HG03378 (cell line): ENCODE measurements around the gene SEC11A.
A peak's percentile ranks its signal among the peaks of the same experiment; 100 is the strongest.

Experiments
- ATAC-seq: cut with Tn5 transposase; IDR thresholded peaks from one replicate; pipeline ENCODE4 v1.9.1; 2021; ENCODE audit warnings: mild to moderate bottlenecking, moderate library complexity; ENCODE audit not compliant: unreplicated experiment

The SEC11A gene

GRCh38 chr15:84685304-84685703, 30.6 kb downstream of the SEC11A start:
- ATAC-seq: no peak

- ATAC-seq: no peak
These were observed 31.8 kb downstream of the SEC11A start for GRCh38 chr15:84684092-84684491.

DNA sequence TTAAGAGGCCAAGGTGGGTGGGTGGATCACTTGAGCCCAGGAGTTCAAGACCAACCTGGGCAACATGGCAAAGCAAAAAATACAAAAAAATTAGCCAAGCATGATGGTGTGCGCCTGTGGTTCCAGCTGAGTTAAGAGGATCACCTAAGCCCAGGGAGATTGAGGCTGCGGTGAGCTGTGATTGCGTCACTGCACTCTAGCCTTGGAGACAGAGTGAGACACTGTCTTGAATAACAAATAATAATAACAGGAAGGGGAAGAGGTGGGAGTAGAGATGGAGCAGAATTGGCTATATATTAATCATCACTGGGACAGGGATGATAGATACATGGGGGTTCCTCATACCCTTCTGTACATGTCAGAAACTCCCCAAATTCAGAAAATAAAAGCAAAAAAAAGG, 34.1 kb downstream of the SEC11A start:
- no peak for ATAC-seq

GRCh38 chr15:84671211-84671610, 44.7 kb downstream of the SEC11A start:
- no peak for ATAC-seq

GRCh38 chr15:84669726-84670125, 46.2 kb downstream of the SEC11A start:
- no peak for ATAC-seq

GRCh38 chr15:84668221-84668982, 47.5 kb downstream of the SEC11A start:
- no peak for ATAC-seq

GRCh38 chr15:84666373-84666772, 49.6 kb downstream of the SEC11A start:
- ATAC-seq: no peak

GRCh38 chr15:84661001-84661400, 54.9 kb downstream of the SEC11A start:
- ATAC-seq: no peak

- no peak for ATAC-seq
These were observed 55.8 kb downstream of the SEC11A start for GRCh38 chr15:84659904-84660781.

DNA sequence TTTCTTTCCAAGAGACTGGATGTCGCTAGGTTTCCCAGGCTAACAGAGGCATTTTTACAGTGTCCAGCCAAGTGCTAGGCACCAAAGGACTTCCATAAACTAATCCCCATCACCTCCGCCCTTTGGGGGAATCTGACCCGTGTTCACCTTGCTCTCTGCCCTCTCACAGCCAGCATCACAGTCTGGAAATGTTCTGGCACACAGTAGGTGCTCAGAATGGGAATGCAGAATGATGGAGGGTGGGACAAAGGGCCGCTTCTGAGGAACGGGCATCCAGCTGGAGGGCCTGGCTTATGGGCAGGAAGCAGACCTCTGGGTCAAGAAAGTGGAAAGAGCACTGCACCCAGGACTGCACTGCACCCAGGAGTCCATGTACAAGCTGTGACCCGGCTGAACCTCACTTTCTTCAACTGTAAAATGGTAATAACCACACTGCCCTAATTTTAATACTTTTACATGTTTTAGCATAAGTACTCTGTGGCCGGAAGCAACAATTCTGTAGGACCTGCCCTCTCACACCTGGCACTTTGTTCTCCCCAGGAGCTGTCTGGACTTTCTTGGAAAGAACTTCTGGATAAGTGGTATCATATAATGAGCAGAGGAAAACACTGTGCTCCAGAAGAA, 57.0 kb downstream of the SEC11A start:
- no peak for ATAC-seq

- peak; percentile 38 for ATAC-seq
These were observed 57.7 kb downstream of the SEC11A start, which contains the start of gene NMB for GRCh38 chr15:84658080-84658787. Gene NMB (minus strand): TSS chr15:84658199. CDS start chr15:84658152, 47 bp downstream.

- no peak for ATAC-seq
These were observed 58.2 kb downstream of the SEC11A start for GRCh38 chr15:84657748-84658079.

DNA sequence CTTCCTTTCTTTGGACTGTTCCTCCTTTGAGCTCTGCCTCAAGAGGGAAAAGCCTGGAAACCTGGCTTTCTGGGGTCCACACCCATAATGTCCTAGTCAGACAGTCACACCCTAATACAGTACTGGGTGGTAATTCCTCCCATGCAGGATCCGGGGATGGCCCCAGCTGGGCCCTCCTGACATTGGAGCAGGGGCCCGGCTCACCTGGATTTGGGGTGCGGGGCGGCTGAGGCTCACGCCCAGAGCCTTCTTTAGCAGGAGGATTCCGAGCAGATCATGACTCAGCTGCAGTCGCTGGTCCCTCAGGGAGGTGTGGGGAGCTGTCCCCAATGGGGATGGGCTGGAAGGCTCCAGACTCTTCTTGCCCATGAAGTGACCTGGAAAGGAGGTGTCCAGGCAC, 59.0 kb downstream of the SEC11A start:
- ATAC-seq: no peak

- no peak for ATAC-seq
These were observed 61.1 kb downstream of the SEC11A start for GRCh38 chr15:84654689-84655453.

DNA sequence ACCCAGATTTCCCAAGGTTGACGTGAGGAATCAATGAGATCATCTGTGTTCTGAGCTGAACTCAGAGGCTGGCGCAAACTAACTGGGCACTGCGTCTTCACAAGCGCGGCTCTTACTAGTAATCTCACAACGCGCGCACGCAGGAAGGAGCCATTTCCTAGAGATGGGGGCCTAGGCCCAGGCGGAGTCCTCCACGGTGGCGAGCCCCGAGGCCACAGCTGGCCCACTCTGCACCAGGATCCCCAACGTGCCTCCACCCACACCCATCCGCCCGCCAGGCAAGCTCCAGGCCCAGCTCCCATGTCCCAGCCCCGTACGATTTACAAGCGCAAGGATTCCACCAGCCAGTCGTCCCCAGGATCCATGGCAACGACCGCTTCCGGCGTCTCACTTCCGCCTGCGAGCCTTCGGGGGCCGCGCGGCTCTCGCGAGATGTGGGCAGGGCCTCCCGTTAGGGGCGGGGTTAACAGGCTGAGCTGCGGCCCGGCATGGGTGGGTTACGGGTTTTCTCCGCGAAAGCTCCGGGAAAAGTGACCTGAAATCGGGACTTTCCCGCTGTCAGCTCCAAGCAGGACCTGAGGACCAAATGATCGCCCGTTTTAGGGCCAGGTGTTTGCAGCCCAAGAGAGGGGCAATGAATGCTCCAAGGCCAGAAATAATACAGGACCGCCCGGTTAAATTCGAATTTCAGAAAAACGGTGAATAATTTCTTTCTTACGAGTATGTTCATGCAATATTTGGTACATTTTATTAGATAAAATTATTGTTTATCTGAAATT, 61.8 kb downstream of the SEC11A start, which contains the start of gene WDR73:
Gene WDR73 (minus strand): TSS at position 374 of the 779 bp plus-strand sequence. CDS start 9 bp downstream, at position 365.
- ATAC-seq: peak; percentile 71

DNA sequence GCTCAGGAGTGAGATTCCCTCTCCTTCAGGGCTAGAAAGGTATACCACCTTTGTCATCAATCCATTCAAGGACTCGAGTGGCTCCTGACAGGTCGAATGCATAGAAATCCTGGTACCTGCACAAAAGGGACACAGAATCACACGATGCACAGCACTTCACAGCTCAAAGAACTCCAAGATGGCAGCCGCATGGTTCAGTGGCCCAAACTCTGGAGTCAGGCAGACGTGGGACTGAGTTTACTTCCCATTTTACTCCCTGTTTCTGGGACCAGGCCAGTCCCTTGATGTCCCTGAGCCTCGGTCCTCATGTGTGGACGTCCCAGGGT, 62.4 kb downstream of the SEC11A start:
- no peak for ATAC-seq

DNA sequence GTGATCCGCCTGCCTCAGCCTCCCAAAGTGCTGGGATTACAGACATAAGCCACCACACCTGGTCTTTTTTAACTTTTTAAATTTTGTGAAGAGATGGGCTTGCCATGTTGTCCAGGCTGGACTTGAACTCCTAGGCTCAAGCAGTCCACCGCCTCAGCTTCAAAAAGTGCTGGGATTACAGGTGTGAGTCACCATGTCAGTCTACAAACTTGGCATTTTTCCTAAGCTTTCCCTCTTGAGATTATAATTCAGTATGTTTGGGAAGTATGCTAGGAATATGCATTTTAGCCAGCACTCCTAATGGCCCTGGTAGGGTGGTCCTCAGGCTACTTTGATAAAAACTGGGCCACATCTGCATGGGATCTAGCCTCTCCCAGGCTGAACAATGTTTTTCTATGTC, 66.2 kb downstream of the SEC11A start:
- ATAC-seq: no peak

DNA sequence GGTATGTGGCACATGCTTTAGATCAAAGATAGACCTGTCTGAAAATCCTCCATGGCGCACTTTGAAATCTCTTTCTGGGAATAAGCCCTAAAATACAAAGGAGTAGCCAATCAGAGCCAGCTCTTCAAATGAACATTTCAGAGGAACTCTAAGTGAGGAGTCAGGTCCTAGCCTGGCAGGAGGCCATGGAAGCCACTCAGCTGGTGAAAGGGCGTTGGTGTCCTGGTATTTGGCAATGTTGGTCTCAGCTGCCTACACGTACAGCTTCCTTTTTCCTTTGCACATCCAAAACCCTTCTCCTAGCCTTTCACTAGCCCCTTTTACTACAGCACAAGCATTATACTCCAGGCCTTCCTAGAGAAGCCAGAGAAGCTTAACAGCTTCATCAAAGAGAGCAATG, 67.4 kb downstream of the SEC11A start:
- ATAC-seq: no peak

DNA sequence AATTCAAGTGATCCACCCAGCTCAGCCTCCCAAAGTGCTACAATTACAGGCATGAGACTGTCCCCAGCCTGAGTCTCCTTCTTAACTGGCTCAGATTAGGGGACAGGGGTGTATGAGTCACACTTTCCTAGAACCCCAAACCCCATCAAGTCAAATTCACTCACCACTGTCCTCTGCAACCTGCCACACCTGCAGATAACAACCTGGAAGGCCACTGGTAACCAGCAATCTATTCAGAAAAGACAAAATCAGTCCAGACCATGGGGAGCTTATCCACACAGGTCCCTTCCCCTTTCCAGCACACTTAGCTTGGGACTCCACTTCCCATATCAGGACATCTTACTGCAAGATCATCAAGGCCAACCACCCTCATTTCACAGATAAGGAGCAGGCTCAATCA, 68.2 kb downstream of the SEC11A start:
- ATAC-seq: no peak

GRCh38 chr15:84645997-84646396, 69.9 kb downstream of the SEC11A start:
- no peak for ATAC-seq
